HCT116 (cell line): Measurements from ENCODE around the gene C3orf52. TPM values are rescaled to one million over a fixed set of nuclear protein-coding genes. Genes with fewer than 3 reads are reported as not detected.

ENCODE experiments used
- ATAC-seq: fragments of 200-7000 bp; cut with Tn5 transposase; 2 replicates; pipeline ENCODE4 v1.9.1; 2020; ENCODE audit warnings: mild to moderate bottlenecking, moderate library complexity
- BruUV-seq: library from RNA; stranded (reverse); fragments of 400-500 nt; replicated peaks from 2 replicates; lab custom pipeline; 2021; lab: Mats Ljungman, UMichigan
- CTCF ChIA-PET: fragments of 300-600 bp; sonication (Branson Sonifier 250); formaldehyde crosslinking; loops from one replicate; lab custom pipeline; 2021; ENCODE audit warnings: antibody characterized with exemption; lab: Charles Lee
- POLR2A ChIA-PET: fragments of 300-600, 350-600 bp; sonication (Branson Sonifier 250); formaldehyde crosslinking; loops from one replicate; lab custom pipeline; 2021; ENCODE audit warnings: antibody characterized with exemption; lab: Charles Lee
- RAD21 ChIA-PET, 2 experiments: fragments of 300-600 bp; sonication (Branson Sonifier 250); formaldehyde crosslinking; loops; one replicate each; lab custom pipeline; 2023; ENCODE audit warnings: low total read pairs in 2 of 2; ENCODE audit not compliant: uncharacterized antibody in 2 of 2, unreplicated experiment in 2 of 2, low non-redundant PET in 1 of 2; lab: Charles Lee
- DNase-seq: peaks from one replicate; pipeline ENCODE4 v3.0.0-alpha.2; 2010; ENCODE audit warnings: low read depth, low spot score
- H2AFZ ChIP-seq: fragments of 200-600 bp; shearing (Covaris generic), sonication (generic); 2 replicates; pipeline ENCODE4 v1.6.1; 2017; ENCODE audit warnings: low read depth, mixed run types, mixed read lengths, antibody characterized with exemption, low read length; ENCODE audit not compliant: poor library complexity, severe bottlenecking
- H3K27ac ChIP-seq: 2 replicates; pipeline ENCODE4 v1.5.1; 2012; ENCODE audit warnings: low read depth, low read length
- H3K27me3 ChIP-seq: fragments of 200-600 bp; sonication (generic); 2 replicates; pipeline ENCODE4 v1.6.1; 2016; ENCODE audit warnings: mixed run types, low read length, mixed read lengths; ENCODE audit not compliant: insufficient read depth
- H3K36me3 ChIP-seq, 2 experiments: fragments of 200-500 bp in 1 of 2; fragments of 200-600 bp in 1 of 2; sonication (Bioruptor generic) in 1 of 2; sonication (generic) in 1 of 2; 2 replicates each; pipeline versions ENCODE4 v1.5.1 to v1.6.1; 2014 to 2016; ENCODE audit warnings: low read length in 2 of 2, inconsistent platforms in 1 of 2, mixed read lengths in 1 of 2, mixed run types in 1 of 2; ENCODE audit not compliant: insufficient read depth in 2 of 2, control insufficient read depth in 1 of 2
- H3K4me1 ChIP-seq, 2 experiments: fragments of 200-600 bp in 1 of 2; sonication (generic) in 1 of 2; 2 replicates each; pipeline versions ENCODE4 v1.5.1 to v1.6.1; 2012 to 2017; ENCODE audit warnings: low read length in 2 of 2, inconsistent platforms in 1 of 2, mild to moderate bottlenecking in 1 of 2, mixed read lengths in 1 of 2, mixed run types in 1 of 2, moderate library complexity in 1 of 2; ENCODE audit not compliant: insufficient read depth in 2 of 2, control insufficient read depth in 1 of 2
- H3K4me2 ChIP-seq: fragments of 200-600 bp; sonication (generic); 2 replicates; pipeline ENCODE4 v1.6.1; 2017; ENCODE audit warnings: mixed run types, low read length, mixed read lengths
- H3K4me3 ChIP-seq, 2 experiments: fragments of 200-600 bp in 1 of 2; sonication (generic) in 1 of 2; replicated peaks in 1 of 2; 2 replicates each; pipeline ENCODE4 v1.5.1; 2011 to 2016; ENCODE audit warnings: low read length in 2 of 2, control low read depth in 1 of 2, low read depth in 1 of 2, mild to moderate bottlenecking in 1 of 2, mixed read lengths in 1 of 2, mixed run types in 1 of 2
- H3K79me2 ChIP-seq: fragments of 200-600 bp; sonication (generic); 2 replicates; pipeline ENCODE4 v1.6.1; 2017; ENCODE audit warnings: mild to moderate bottlenecking, mixed run types, low read length, moderate library complexity, mixed read lengths; ENCODE audit not compliant: insufficient read depth
- H3K9ac ChIP-seq: fragments of 200-600 bp; sonication (generic); 2 replicates; pipeline ENCODE4 v1.6.1; 2016; ENCODE audit warnings: low read length, mixed read lengths
- H3K9me2 ChIP-seq: fragments of 200-600 bp; sonication (generic), shearing (Covaris generic); 2 replicates; pipeline ENCODE4 v1.6.1; 2017; ENCODE audit warnings: mixed run types, mild to moderate bottlenecking, moderate library complexity; ENCODE audit not compliant: insufficient read depth
- H3K9me3 ChIP-seq, 2 experiments: fragments of 200-500 bp in 1 of 2; fragments of 200-600 bp in 1 of 2; sonication (Bioruptor generic) in 1 of 2; sonication (generic) in 1 of 2; 2 replicates each; pipeline ENCODE4 v1.6.1; 2014 to 2017; ENCODE audit warnings: low read length in 2 of 2, mixed read lengths in 2 of 2, inconsistent platforms in 1 of 2, low read depth in 1 of 2, mild to moderate bottlenecking in 1 of 2, mixed run types in 1 of 2, moderate library complexity in 1 of 2; ENCODE audit not compliant: control insufficient read depth in 1 of 2, insufficient read depth in 1 of 2
- H4K20me1 ChIP-seq: fragments of 200-600 bp; sonication (generic), shearing (Covaris generic); 2 replicates; pipeline ENCODE4 v1.6.1; 2017; ENCODE audit warnings: mixed run types, mild to moderate bottlenecking, moderate library complexity; ENCODE audit not compliant: insufficient read depth
- CEBPB ChIP-seq: IDR thresholded peaks from 2 replicates; pipeline ENCODE4 v1.6.1; 2012; ENCODE audit warnings: low read depth
- EGR1 ChIP-seq: IDR thresholded peaks from 2 replicates; pipeline ENCODE4 v1.6.1; 2012; ENCODE audit warnings: low read depth
- ELF1 ChIP-seq: IDR thresholded peaks from 2 replicates; pipeline ENCODE4 v1.6.1; 2012; ENCODE audit warnings: low read depth, borderline replicate concordance
- EZH2 ChIP-seq: fragments of 200-600 bp; sonication (generic); IDR thresholded peaks from 2 replicates; pipeline ENCODE4 v1.6.1; 2017; ENCODE audit warnings: antibody characterized with exemption, mixed run types
- FOSL1 ChIP-seq: IDR thresholded peaks from 2 replicates; pipeline ENCODE4 v1.6.1; 2012; ENCODE audit warnings: low read depth
- JUND ChIP-seq: IDR thresholded peaks from 2 replicates; pipeline ENCODE4 v1.6.1; 2012
- POLR2AphosphoS5 ChIP-seq: IDR thresholded peaks from 2 replicates; pipeline ENCODE4 v1.6.1; 2011; ENCODE audit warnings: mild to moderate bottlenecking, low read depth, low read length, moderate library complexity
- RAD21 ChIP-seq: IDR thresholded peaks from 2 replicates; pipeline ENCODE4 v1.6.1; 2012; ENCODE audit warnings: low read depth, mild to moderate bottlenecking
- YY1 ChIP-seq: IDR thresholded peaks from 2 replicates; pipeline ENCODE4 v1.6.1; 2011; ENCODE audit warnings: low read length, low read depth, moderate library complexity, mild to moderate bottlenecking; ENCODE audit not compliant: insufficient replicate concordance; ENCODE audit errors: extremely low read depth
- ZFX ChIP-seq: fragments of 450-650 bp; IDR thresholded peaks from 2 replicates; pipeline ENCODE4 v1.6.1; 2017
- ZNF274 ChIP-seq: fragments of 200-500 bp; sonication (Bioruptor generic); IDR thresholded peaks from 2 replicates; pipeline ENCODE4 v1.6.1; 2014; ENCODE audit warnings: mild to moderate bottlenecking, low read depth, low read length, inconsistent platforms
- intact Hi-C: fragments of 100-400 bp; cut with micrococcal nuclease; formaldehyde crosslinking; loops from 2 replicates; pipeline ENCODE4 v1.10.0; 2022
- total RNA-seq: library from RNA; stranded (reverse); gene quantifications from one replicate; pipeline ENCODE4 v1.2.1, GENCODE V29; 2021; ENCODE audit not compliant: unreplicated experiment
- TF ChIP-seq, protein P1 (sequence below), 3 experiments: fragments of 200-600 bp in 1 of 3; sonication (generic) in 1 of 3; IDR thresholded peaks in 2 of 3; conservative IDR thresholded peaks in 1 of 3; 2 replicates each; pipeline ENCODE4 v1.5.1; 2012 to 2017; ENCODE audit warnings: low read depth in 2 of 3, low read length in 2 of 3, antibody characterized with exemption in 1 of 3, borderline replicate concordance in 1 of 3, control low read depth in 1 of 3, mild to moderate bottlenecking in 1 of 3, mixed read lengths in 1 of 3, mixed run types in 1 of 3, moderate library complexity in 1 of 3; ENCODE audit not compliant: insufficient read depth in 1 of 3
- TF ChIP-seq, protein P2 (sequence below): IDR thresholded peaks from 2 replicates; pipeline ENCODE4 v1.6.1; 2011; ENCODE audit warnings: mild to moderate bottlenecking, low read length, moderate library complexity; ENCODE audit not compliant: insufficient replicate concordance; ENCODE audit errors: extremely low read depth
- TF ChIP-seq, protein P3 (sequence below): IDR thresholded peaks from 2 replicates; pipeline ENCODE4 v1.6.1; 2012

Gene C3orf52
- total RNA-seq, 1 experiment from 2014 or later = 14.3 TPM

DNA sequence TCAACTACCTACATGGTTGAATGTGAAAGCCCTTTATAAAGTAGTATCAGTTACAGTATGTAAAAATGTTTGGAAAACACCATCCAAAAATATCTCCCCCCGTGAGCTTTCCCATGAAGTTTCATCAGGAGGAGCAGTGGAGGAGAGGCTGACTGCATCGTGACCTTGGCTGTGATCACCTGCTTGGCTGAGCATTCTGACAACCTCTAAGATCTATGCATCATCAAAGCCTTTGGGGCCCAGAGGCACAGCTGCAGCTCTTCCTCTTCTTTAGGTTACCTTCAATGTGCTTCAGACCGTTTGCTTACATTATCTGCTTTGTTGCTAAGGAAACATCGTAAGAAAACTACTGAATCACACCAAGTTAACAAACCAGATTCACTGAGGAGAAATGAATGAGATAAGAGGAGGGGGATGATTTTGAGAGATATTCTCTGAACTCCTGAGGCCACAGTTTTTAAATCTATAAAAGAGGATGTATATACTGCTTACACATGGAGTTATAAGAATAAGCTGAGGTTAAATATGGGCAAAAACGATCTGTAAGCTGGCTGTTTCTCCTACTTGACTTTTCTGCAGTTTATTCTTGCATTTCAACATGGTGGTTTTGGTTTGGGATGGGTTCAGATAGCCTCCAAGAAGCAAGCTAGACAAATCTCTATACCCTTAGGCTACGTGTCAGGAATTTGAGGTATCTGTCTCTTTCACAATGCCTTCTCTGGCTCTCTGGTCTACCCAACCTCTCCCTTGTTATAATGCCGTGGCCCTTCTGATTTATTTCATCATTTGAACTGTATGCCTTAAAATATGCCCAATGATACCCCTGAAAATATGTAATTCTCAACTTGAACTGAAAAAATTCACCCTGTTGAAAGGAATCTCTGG, 42.9 kb downstream of the C3orf52 start:
- no peaks in the 10 kb centered on the region for H4K20me1 ChIP-seq
- H3K9me3 ChIP-seq = no peaks in the 10 kb centered on the region
- no peak overlapping the region for H3K4me3 ChIP-seq
- ChIA-PET CTCF (interaction anchor here (0.8 kb wide), 1 partner anchor 17 kb away, joined by 3 read pairs; no protein-coding TSS in a partner anchor), POLR2A (no interaction called here), RAD21 (no interaction called here)
- no peaks in the 10 kb centered on the region for H3K79me2 ChIP-seq
- H3K9ac ChIP-seq = no peak overlapping the region
- no peak for TF ChIP-seq YY1
- no peak for TF ChIP-seq POLR2AphosphoS5
- TF ChIP-seq EGR1 = no peak
- no peak for TF ChIP-seq ZNF274
- TF ChIP-seq ELF1 = no peak
- TF ChIP-seq CEBPB = no peak
- TF ChIP-seq EZH2 = no peak
- no peak for TF ChIP-seq JUND
- no peak for TF ChIP-seq RAD21
- TF ChIP-seq FOSL1 = no peak
- no peak for TF ChIP-seq ZFX
- TF ChIP-seq, protein P1, sequence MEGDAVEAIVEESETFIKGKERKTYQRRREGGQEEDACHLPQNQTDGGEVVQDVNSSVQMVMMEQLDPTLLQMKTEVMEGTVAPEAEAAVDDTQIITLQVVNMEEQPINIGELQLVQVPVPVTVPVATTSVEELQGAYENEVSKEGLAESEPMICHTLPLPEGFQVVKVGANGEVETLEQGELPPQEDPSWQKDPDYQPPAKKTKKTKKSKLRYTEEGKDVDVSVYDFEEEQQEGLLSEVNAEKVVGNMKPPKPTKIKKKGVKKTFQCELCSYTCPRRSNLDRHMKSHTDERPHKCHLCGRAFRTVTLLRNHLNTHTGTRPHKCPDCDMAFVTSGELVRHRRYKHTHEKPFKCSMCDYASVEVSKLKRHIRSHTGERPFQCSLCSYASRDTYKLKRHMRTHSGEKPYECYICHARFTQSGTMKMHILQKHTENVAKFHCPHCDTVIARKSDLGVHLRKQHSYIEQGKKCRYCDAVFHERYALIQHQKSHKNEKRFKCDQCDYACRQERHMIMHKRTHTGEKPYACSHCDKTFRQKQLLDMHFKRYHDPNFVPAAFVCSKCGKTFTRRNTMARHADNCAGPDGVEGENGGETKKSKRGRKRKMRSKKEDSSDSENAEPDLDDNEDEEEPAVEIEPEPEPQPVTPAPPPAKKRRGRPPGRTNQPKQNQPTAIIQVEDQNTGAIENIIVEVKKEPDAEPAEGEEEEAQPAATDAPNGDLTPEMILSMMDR (IDR thresholded peaks at IDR 0.05 in 2 of 3, conservative IDR thresholded peaks at IDR 0.05 in 1 of 3; ENCODE audit: borderline replicate concordance in 1 of 3, insufficient read depth in 1 of 3, low read depth in 2 of 3, low read length in 2 of 3) = no peak
- TF ChIP-seq, protein P2, sequence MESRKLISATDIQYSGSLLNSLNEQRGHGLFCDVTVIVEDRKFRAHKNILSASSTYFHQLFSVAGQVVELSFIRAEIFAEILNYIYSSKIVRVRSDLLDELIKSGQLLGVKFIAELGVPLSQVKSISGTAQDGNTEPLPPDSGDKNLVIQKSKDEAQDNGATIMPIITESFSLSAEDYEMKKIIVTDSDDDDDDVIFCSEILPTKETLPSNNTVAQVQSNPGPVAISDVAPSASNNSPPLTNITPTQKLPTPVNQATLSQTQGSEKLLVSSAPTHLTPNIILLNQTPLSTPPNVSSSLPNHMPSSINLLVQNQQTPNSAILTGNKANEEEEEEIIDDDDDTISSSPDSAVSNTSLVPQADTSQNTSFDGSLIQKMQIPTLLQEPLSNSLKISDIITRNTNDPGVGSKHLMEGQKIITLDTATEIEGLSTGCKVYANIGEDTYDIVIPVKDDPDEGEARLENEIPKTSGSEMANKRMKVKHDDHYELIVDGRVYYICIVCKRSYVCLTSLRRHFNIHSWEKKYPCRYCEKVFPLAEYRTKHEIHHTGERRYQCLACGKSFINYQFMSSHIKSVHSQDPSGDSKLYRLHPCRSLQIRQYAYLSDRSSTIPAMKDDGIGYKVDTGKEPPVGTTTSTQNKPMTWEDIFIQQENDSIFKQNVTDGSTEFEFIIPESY = no peak
- TF ChIP-seq, protein P3, sequence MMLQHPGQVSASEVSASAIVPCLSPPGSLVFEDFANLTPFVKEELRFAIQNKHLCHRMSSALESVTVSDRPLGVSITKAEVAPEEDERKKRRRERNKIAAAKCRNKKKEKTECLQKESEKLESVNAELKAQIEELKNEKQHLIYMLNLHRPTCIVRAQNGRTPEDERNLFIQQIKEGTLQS = no peak
- no peaks in the 10 kb centered on the region for H3K27me3 ChIP-seq
- ATAC-seq (no peak), DNase-seq (no peak)
- H3K36me3 ChIP-seq = peaks cover 4 to 5% of the 10 kb centered on the region in 2 experiments; a peak in 2 of 4 replicates
- no TSS peak for BruUV-seq
- H3K4me2 ChIP-seq = no peak overlapping the region
- intact Hi-C loops = no loop called here
- no peak overlapping the region for H2AFZ ChIP-seq
- H3K9me2 ChIP-seq = no peaks in the 10 kb centered on the region
- no peak overlapping the region for H3K27ac ChIP-seq
- no peaks in the 10 kb centered on the region for H3K4me1 ChIP-seq
